ENCODE measurements around the gene C2CD3.

The C2CD3 gene

GRCh38 chr11:74021998-74022397 lies 148.8 kb downstream of the C2CD3 start:
- peak; percentile 21 for DNase-seq (ENCODE audit: low spot score)
- Histone ChIP-seq H3K4me3 (no peak overlapping the region), H3K27ac (peak overlapping the region in 1 of 2 donors; percentile 21)
- TF ChIP-seq CTCF (IDR thresholded peaks at IDR 0.05): no peak

DNA sequence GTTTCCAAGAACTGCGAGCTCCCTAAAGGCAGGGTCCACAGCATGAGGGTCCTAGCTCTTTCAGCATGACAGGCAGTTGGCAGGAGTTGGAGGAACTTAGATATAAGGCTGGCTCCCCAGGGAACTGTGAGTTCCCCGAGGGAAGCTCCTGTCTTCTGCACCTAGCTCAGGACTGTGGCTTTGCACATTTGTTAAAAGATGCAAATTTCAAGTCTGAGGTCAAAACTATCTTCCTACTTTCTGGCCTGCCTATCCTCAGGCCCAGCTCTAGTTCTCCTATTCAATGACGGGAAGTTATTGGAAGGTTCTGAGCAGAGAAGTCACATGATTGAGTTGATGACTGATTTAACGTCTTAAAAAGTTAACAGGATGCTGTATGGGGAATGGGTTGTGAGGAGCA lies 150.3 kb downstream of the C2CD3 start:
- no peak for TF ChIP-seq CTCF (IDR thresholded peaks at IDR 0.05)
- peak; percentile 53 for DNase-seq (ENCODE audit: low spot score)
- no peak overlapping the region for H3K4me3 ChIP-seq
- no peak overlapping the region for H3K27ac ChIP-seq

GRCh38 chr11:74019860-74020259 lies 150.9 kb downstream of the C2CD3 start:
- H3K4me3 ChIP-seq: no peak overlapping the region
- TF ChIP-seq CTCF (IDR thresholded peaks at IDR 0.05): no peak
- DNase-seq (ENCODE audit: low spot score): peak; percentile 26
- peak overlapping the region; percentile 78 to 90 for H3K27ac ChIP-seq

GRCh38 chr11:74019104-74019738 lies 151.6 kb downstream of the C2CD3 start:
- Histone ChIP-seq H3K4me3 (no peak overlapping the region), H3K27ac (peak overlapping the region; percentile 78 to 90)
- DNase-seq (ENCODE audit: low spot score): peak; percentile 60
- no peak for TF ChIP-seq CTCF (IDR thresholded peaks at IDR 0.05)

GRCh38 chr11:74018331-74019005 lies 152.3 kb downstream of the C2CD3 start:
- Histone ChIP-seq H3K27ac (peak overlapping the region; percentile 78 to 90), H3K4me3 (peak overlapping the region; percentile 12)
- DNase-seq (ENCODE audit: low spot score): peak; percentile 98
- no peak for TF ChIP-seq CTCF (IDR thresholded peaks at IDR 0.05)

GRCh38 chr11:74017631-74018030 lies 153.2 kb downstream of the C2CD3 start:
- Histone ChIP-seq H3K4me3 (no peak overlapping the region), H3K27ac (peak overlapping the region; percentile 78 to 90)
- TF ChIP-seq CTCF (IDR thresholded peaks at IDR 0.05): no peak
- DNase-seq (ENCODE audit: low spot score): no peak
